GM12878 (cell line): ENCODE results near the gene C8B. TPM values are rescaled to one million over a fixed set of nuclear protein-coding genes. Genes with fewer than 3 reads are reported as not detected.

ENCODE experiments used
- ATAC-seq: fragments of 200-7000 bp; cut with Tn5 transposase; 3 replicates; pipeline ENCODE4 v1.9.1; 2020; ENCODE audit warnings: mild to moderate bottlenecking, moderate library complexity
- BruUV-seq: library from RNA; stranded (reverse); fragments of 400-500 nt; replicated peaks from 2 replicates; lab custom pipeline; 2021; lab: Mats Ljungman, UMichigan
- CTCF ChIA-PET: fragments of 300-600 bp; sonication (Branson Sonifier 250); formaldehyde crosslinking; extraction: SDS; loops from one replicate; lab custom pipeline; 2021; ENCODE audit warnings: inconsistent platforms; lab: Yijun Ruan, JAX
- POLR2A ChIA-PET: fragments of 350-600 bp; formaldehyde crosslinking; extraction: SDS; loops from one replicate; lab custom pipeline; 2021; ENCODE audit warnings: inconsistent platforms; lab: Charles Lee
- RAD21 ChIA-PET: fragments of 300-600 bp; sonication (Branson Sonifier 250); formaldehyde crosslinking; loops from one replicate; lab custom pipeline; 2023; ENCODE audit warnings: antibody characterized with exemption; ENCODE audit not compliant: unreplicated experiment; lab: Charles Lee
- SMC1A ChIA-PET: fragments of 300-600 bp; sonication (Branson Sonifier 250); formaldehyde crosslinking; loops from one replicate; lab custom pipeline; 2023; ENCODE audit not compliant: unreplicated experiment, uncharacterized antibody; lab: Charles Lee
- DNase-seq: peaks from one replicate; pipeline ENCODE4 v3.0.0-alpha.2; 2011; ENCODE audit warnings: low read depth, low spot score
- FAIRE-seq: peaks from 3 replicates; lab custom pipeline; 2011; peaks lifted over from hg19 to GRCh38; lab: Jason Lieb, UNC
- H2AFZ ChIP-seq: 2 replicates; pipeline ENCODE4 v1.6.0; 2011; ENCODE audit warnings: low read depth, low read length, control low read depth; ENCODE audit not compliant: control insufficient read depth
- H3K27ac ChIP-seq: 2 replicates; pipeline ENCODE4 v1.5.1; 2011; ENCODE audit warnings: control low read depth; ENCODE audit not compliant: control insufficient read depth, insufficient read depth
- H3K27me3 ChIP-seq, 2 experiments: replicated peaks in 1 of 2; 2 replicates each; pipeline versions ENCODE4 v1.6.0 to v1.6.1; 2011; ENCODE audit warnings: low read length in 1 of 2; ENCODE audit not compliant: control insufficient read depth in 2 of 2, insufficient read depth in 2 of 2
- H3K36me3 ChIP-seq, 2 experiments: 2 replicates each; pipeline ENCODE4 v1.5.1; 2011; ENCODE audit warnings: low read length in 1 of 2; ENCODE audit not compliant: control insufficient read depth in 2 of 2, insufficient read depth in 2 of 2
- H3K4me1 ChIP-seq: 2 replicates; pipeline ENCODE4 v1.6.1; 2011; ENCODE audit warnings: mild to moderate bottlenecking, low read length, moderate library complexity, mixed read lengths; ENCODE audit not compliant: control insufficient read depth, insufficient read depth
- H3K4me2 ChIP-seq: 2 replicates; pipeline ENCODE4 v1.6.0; 2011; ENCODE audit warnings: control low read depth; ENCODE audit not compliant: control insufficient read depth, insufficient read depth
- H3K4me3 ChIP-seq: fragments of 200-600 bp; sonication (generic); 2 replicates; pipeline ENCODE4 v1.5.1; 2016
- H3K79me2 ChIP-seq: 2 replicates; pipeline ENCODE4 v1.6.0; 2011; ENCODE audit warnings: low read length; ENCODE audit not compliant: control insufficient read depth, insufficient read depth
- H3K9ac ChIP-seq: 2 replicates; pipeline ENCODE4 v1.8.0; 2011; ENCODE audit warnings: low read length, control low read depth, mixed read lengths; ENCODE audit not compliant: control insufficient read depth, insufficient read depth
- H3K9me3 ChIP-seq: replicated peaks from 3 replicates; pipeline ENCODE4 v1.5.1; 2011; ENCODE audit warnings: mild to moderate bottlenecking, low read length; ENCODE audit not compliant: control insufficient read depth, insufficient read depth
- H4K20me1 ChIP-seq: 2 replicates; pipeline ENCODE4 v1.6.0; 2011; ENCODE audit not compliant: control insufficient read depth, insufficient read depth
- BACH1 ChIP-seq: fragments of 450-650 bp; IDR thresholded peaks from 2 replicates; pipeline ENCODE4 v1.6.1; 2017; ENCODE audit warnings: mild to moderate bottlenecking, borderline replicate concordance
- CHD2 ChIP-seq: IDR thresholded peaks from 2 replicates; pipeline ENCODE4 v1.6.1; 2011; ENCODE audit warnings: low read depth, low read length, improper control_type of control experiment, borderline replicate concordance
- E4F1 ChIP-seq: fragments of 450-650 bp; IDR thresholded peaks from 2 replicates; pipeline ENCODE4 v1.6.1; 2018; ENCODE audit warnings: borderline replicate concordance, mild to moderate bottlenecking; ENCODE audit not compliant: partially characterized antibody
- EED ChIP-seq: sonication (generic); IDR thresholded peaks from 2 replicates; pipeline ENCODE4 v1.6.1; 2016; ENCODE audit warnings: antibody characterized with exemption, low read depth
- KAT2A ChIP-seq: conservative IDR thresholded peaks from 2 replicates; pipeline ENCODE4 v1.6.1; 2011; ENCODE audit warnings: low read depth, low read length; ENCODE audit not compliant: control insufficient read depth
- MEF2A ChIP-seq: IDR thresholded peaks from 2 replicates; pipeline ENCODE4 v1.6.1; 2011; ENCODE audit warnings: low read depth, mild to moderate bottlenecking, low read length, moderate library complexity; ENCODE audit not compliant: insufficient read depth
- NFIC ChIP-seq: IDR thresholded peaks from 2 replicates; pipeline ENCODE4 v1.6.1; 2012; ENCODE audit warnings: low read depth, mild to moderate bottlenecking, inconsistent platforms, low read length, moderate library complexity
- PAX8 ChIP-seq: fragments of 450-650 bp; IDR thresholded peaks from 2 replicates; pipeline ENCODE4 v1.6.1; 2017; ENCODE audit warnings: mild to moderate bottlenecking, moderate library complexity
- RCOR1 ChIP-seq: conservative IDR thresholded peaks from 2 replicates; pipeline ENCODE4 v1.6.1; 2012; ENCODE audit warnings: low read depth, low read length, improper control_type of control experiment
- SMAD5 ChIP-seq: IDR thresholded peaks from 2 replicates; pipeline ENCODE4 v1.6.1; 2016; ENCODE audit warnings: antibody characterized with exemption, low read depth
- SP1 ChIP-seq: IDR thresholded peaks from one replicate; pipeline ENCODE4 v1.6.1; 2011; ENCODE audit warnings: low read depth, low read length
- SUPT20H ChIP-seq: IDR thresholded peaks from 2 replicates; pipeline ENCODE4 v1.6.1; 2011; ENCODE audit warnings: low read depth, mild to moderate bottlenecking, low read length, moderate library complexity, borderline replicate concordance; ENCODE audit not compliant: control insufficient read depth
- ZNF207 ChIP-seq: fragments of 450-650 bp; IDR thresholded peaks from 2 replicates; pipeline ENCODE4 v1.6.1; 2014; ENCODE audit warnings: antibody characterized with exemption, mild to moderate bottlenecking, borderline replicate concordance
- ZNF24 ChIP-seq: fragments of 450-650 bp; IDR thresholded peaks from 2 replicates; pipeline ENCODE4 v1.6.1; 2017; ENCODE audit warnings: antibody characterized with exemption, mild to moderate bottlenecking
- WGBS: methylation state at CpG from one replicate; pipeline ENCODE4 v1.1.6; 2016; ENCODE audit warnings: low lambda C conversion rate; ENCODE audit not compliant: insufficient replicate concordance, insufficient coverage; ENCODE audit errors: missing lambda C conversion rate; 5-methylcytosine and 5-hydroxymethylcytosine counted together
- in situ Hi-C: fragments of 300-500 bp; cut with MboI; formaldehyde crosslinking; loops from 9 replicates; pipeline ENCODE4 v1.14.3; 2018; ENCODE audit warnings: mixed read lengths
- intact Hi-C: fragments of 100-400 bp; cut with micrococcal nuclease; formaldehyde crosslinking; loops from one replicate; pipeline ENCODE4 v1.14.2; 2022; ENCODE audit not compliant: unreplicated experiment
- polyA plus RNA-seq, 11 experiments: library from polyadenylated mRNA; depleted of rRNA in 4 of 11; unstranded in 6 of 11; stranded (reverse) in 5 of 11; fragments of >200 nt; fragmentation: Nextera tagmentation in 4 of 11; fragmentation: Illumina TruSeq in 1 of 11; extraction: Ambion mirVana in 4 of 11; extraction: Trizol in 1 of 11; gene quantifications; 1 replicate in 1 of 11; 2 replicates in 10 of 11; pipeline versions ENCODE4 v1.2.1 to v1.2.3, GENCODE V29; 2011 to 2016; ENCODE audit warnings: inconsistent platforms in 2 of 11, missing spikeins in 2 of 11, low read depth in 1 of 11
- total RNA-seq, 4 experiments: library from RNA; depleted of rRNA in 3 of 4; stranded (reverse); fragments of >200 nt in 3 of 4; fragmentation: Illumina TruSeq in 1 of 4; extraction: Trizol in 1 of 4; gene quantifications; 2 replicates each; pipeline versions ENCODE4 v1.2.1 to v1.2.3, GENCODE V29; 2013 to 2021

C8B gene
- total and polyA plus RNA-seq, 10 of the 15 experiments (the other 5 are each of a cell fraction or from before 2014, with no cell fraction given): not detected

- in situ Hi-C loops: no loop called here
- ATAC-seq: no peak
- Histone ChIP-seq H3K9me3 (no peaks in the 10 kb centered on the region), H3K9ac (no peak overlapping the region), H3K36me3 (no peaks in the 10 kb centered on the region), H3K79me2 (no peaks in the 10 kb centered on the region), H3K27ac (no peak overlapping the region), H2AFZ (no peak overlapping the region), H4K20me1 (no peaks in the 10 kb centered on the region), H3K4me3 (no peak overlapping the region), H3K4me1 (no peaks in the 10 kb centered on the region)
- ChIA-PET SMC1A (no interaction called here), CTCF (no interaction called here), POLR2A (no interaction called here), RAD21 (no interaction called here)
- BruUV-seq: no TSS peak
- FAIRE-seq: no peak
- no peak for DNase-seq
- TF ChIP-seq SP1 (no peak), SUPT20H (no peak), ZNF207 (no peak), RCOR1 (no peak)
- TF ChIP-seq, all 136 proteins: peak for 0
- Histone ChIP-seq H3K4me2 (no peak overlapping the region), H3K27me3 (no peaks in the 10 kb centered on the region; a peak in 1 of 4 replicates)
- intact Hi-C loops: no loop called here
- 0% methylated on average over 1 of the region's 1 CpG for WGBS
Measured at GRCh38 chr1:56921479-56921878, 44.3 kb downstream of the C8B start.

GRCh38 chr1:56920591-56921001 is 45.2 kb downstream of the C8B start:
- Histone ChIP-seq H3K9ac (no peak overlapping the region), H2AFZ (no peak overlapping the region), H3K27me3 (no peaks in the 10 kb centered on the region; a peak in 1 of 4 replicates), H3K27ac (no peak overlapping the region), H4K20me1 (no peaks in the 10 kb centered on the region), H3K4me1 (no peaks in the 10 kb centered on the region), H3K4me3 (no peak overlapping the region), H3K4me2 (no peak overlapping the region), H3K36me3 (no peaks in the 10 kb centered on the region), H3K79me2 (no peaks in the 10 kb centered on the region), H3K9me3 (no peaks in the 10 kb centered on the region)
- ATAC-seq (no peak), DNase-seq (no peak), FAIRE-seq (no peak)
- ChIA-PET CTCF (no interaction called here), POLR2A (no interaction called here), SMC1A (no interaction called here), RAD21 (no interaction called here)
- intact Hi-C loops (no loop called here), in situ Hi-C loops (no loop called here)
- BruUV-seq: no TSS peak
- TF ChIP-seq E4F1: no peak
- TF ChIP-seq BACH1: no peak
- no peak for TF ChIP-seq NFIC
- no peak for TF ChIP-seq EED
- no peak for TF ChIP-seq MEF2A
- no peak for TF ChIP-seq ZNF24
- no peak for TF ChIP-seq KAT2A
- no peak for TF ChIP-seq PAX8
- TF ChIP-seq SMAD5: no peak
- TF ChIP-seq CHD2: no peak
- 51% methylated on average over 2 of the region's 2 CpGs for WGBS
